ENCODE measurements around the gene ARPP21.

ARPP21 gene

DNA sequence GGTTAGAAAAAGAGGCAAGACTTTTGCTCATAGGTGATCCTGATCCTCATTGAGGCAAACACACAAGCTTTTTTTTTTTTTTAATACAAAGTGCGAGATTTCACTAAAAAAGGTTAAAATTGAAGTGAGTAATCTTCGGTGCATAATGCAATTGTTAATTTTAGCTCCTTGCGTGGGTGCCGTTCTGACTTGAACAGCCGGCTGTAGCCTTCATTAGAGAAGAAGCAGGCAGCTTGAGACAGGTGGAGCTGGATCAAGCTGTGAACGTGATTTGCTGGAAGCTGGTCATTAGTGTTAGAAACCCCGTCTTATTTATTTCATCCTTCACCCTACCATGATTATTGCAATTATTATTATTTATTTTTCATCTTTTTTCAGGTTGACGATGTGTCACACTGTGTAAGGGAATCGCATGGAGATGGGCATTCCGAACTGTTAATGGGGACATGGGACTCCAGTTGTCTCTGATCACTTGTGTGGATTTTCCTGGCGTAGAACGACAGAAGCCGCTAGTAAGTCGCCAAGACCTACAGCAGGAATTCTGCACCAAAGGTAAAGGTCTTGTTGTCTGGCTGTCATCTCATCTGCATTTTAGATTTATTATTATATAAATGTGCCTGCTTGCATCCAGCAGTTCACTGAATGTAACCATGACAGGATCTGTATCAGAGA, 40.2 kb downstream of the ARPP21 start:
- ChIA-PET POLR2A (ENCODE audit: low non-redundant PET) (no interaction called here), CTCF (no interaction called here)
- H3K27ac ChIP-seq: no peak overlapping the region
- TF ChIP-seq, protein P1, sequence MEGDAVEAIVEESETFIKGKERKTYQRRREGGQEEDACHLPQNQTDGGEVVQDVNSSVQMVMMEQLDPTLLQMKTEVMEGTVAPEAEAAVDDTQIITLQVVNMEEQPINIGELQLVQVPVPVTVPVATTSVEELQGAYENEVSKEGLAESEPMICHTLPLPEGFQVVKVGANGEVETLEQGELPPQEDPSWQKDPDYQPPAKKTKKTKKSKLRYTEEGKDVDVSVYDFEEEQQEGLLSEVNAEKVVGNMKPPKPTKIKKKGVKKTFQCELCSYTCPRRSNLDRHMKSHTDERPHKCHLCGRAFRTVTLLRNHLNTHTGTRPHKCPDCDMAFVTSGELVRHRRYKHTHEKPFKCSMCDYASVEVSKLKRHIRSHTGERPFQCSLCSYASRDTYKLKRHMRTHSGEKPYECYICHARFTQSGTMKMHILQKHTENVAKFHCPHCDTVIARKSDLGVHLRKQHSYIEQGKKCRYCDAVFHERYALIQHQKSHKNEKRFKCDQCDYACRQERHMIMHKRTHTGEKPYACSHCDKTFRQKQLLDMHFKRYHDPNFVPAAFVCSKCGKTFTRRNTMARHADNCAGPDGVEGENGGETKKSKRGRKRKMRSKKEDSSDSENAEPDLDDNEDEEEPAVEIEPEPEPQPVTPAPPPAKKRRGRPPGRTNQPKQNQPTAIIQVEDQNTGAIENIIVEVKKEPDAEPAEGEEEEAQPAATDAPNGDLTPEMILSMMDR (conservative IDR thresholded peaks at IDR 0.05; ENCODE audit: low read depth): no peak
- DNase-seq (ENCODE audit: low spot score): no peak

DNA sequence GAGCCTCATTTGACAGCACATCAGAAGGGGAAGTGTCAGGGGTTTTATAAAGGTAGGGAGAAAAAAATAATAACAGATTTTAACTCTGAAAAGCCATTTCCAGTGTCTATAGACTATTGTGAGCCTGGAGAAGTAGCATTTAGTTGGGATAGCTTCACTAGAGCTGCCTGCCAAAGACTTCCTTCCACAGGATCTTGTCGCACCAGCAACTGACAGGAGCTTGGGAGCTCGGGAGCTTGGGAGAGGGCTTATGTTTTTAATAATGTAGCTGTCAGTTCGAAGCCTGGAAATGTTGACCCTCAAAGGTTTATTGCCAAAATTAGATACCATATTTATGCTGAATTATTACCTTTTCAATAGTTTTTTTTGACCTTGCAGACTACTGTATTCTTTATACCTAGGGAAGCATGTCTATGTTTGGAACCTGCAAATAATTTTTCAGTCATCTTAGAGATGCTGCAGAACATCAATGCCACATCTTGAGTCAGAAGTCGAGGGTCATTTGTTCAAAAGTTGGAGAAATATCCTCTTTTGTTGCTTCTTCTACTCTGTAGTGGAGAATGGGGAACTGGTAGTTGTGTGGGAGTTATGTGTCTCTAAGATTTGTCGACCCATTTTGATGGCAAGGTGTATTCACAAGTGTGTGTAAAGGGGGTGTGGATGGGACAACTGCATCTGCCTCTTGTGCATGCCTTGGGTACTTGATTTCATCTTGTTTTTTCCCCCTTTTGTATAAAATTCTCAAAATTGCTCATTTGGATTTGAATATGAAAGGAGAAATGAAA, 41.7 kb downstream of the ARPP21 start:
- ChIA-PET CTCF (no interaction called here), POLR2A (ENCODE audit: low non-redundant PET) (no interaction called here)
- DNase-seq (ENCODE audit: low spot score): no peak
- TF ChIP-seq, protein P1 (conservative IDR thresholded peaks at IDR 0.05; ENCODE audit: low read depth): no peak
- no peak overlapping the region for H3K27ac ChIP-seq

DNA sequence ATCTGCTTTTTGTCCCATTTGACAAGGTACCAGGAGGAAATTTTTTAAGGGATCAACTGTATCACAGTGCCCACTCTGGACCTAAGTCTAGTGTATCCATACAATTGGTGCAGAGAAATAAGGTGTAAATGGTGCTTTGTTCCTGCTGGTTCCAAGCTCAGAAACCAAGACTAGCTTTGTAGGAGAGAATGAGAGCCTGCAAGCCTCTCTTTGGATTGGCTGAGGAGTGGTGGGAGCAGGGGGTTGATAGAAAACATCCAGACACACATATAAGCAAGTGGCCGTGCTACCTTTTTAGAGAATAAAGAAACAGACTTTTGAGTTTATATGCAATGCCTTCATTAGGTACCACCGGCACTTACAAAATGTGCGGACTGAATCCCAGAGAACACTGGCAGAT, 45.8 kb downstream of the ARPP21 start:
- ChIA-PET POLR2A (ENCODE audit: low non-redundant PET) (no interaction called here), CTCF (no interaction called here)
- H3K27ac ChIP-seq: no peak overlapping the region
- TF ChIP-seq, protein P1 (conservative IDR thresholded peaks at IDR 0.05; ENCODE audit: low read depth): no peak
- no peak for DNase-seq (ENCODE audit: low spot score)

DNA sequence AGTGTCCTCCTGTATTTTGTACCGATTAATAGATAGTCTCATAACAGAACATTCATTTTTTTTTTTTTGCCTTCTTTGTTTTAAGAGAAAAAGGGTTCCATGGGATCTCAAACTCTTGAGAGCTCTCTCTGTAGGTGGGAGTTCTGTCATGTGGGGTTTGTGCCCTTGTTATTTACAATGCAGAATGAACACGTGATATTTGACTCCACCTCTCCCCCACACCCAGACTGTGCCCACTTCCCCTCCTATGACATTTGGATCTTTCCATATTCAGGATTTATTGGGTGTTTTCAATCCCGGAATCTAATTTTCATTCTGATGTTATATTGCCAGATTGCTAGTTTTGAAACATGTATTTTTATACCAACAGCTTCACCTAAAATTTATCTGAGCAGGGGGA, 49.5 kb downstream of the ARPP21 start:
- TF ChIP-seq, protein P1 (conservative IDR thresholded peaks at IDR 0.05; ENCODE audit: low read depth): no peak
- no peak overlapping the region for H3K27ac ChIP-seq
- no peak for DNase-seq (ENCODE audit: low spot score)
- POLR2A ChIA-PET (ENCODE audit: low non-redundant PET): no interaction called here
- CTCF ChIA-PET: no interaction called here

DNA sequence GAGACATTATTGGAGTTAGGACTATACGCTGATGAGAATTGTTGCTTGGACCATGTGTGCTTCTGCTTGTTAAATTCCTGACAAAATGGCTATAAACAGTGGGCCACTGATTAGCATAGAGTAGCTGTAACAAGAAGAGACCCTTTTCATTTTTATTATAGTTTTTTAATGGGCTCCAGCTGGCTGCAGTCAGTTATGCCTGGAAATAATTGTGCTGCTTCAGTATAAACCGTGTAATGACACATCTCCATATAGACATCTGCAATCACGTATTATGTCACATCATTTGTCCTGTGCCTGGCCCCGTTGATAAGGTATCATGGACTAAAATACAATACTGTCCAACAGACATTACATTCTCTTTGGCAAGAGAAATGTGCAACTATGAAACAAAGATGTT, 50.9 kb downstream of the ARPP21 start:
- POLR2A ChIA-PET (ENCODE audit: low non-redundant PET): no interaction called here
- TF ChIP-seq, protein P1 (conservative IDR thresholded peaks at IDR 0.05; ENCODE audit: low read depth): no peak
- CTCF ChIA-PET: no interaction called here
- DNase-seq (ENCODE audit: low spot score): no peak
- no peak overlapping the region for H3K27ac ChIP-seq

DNA sequence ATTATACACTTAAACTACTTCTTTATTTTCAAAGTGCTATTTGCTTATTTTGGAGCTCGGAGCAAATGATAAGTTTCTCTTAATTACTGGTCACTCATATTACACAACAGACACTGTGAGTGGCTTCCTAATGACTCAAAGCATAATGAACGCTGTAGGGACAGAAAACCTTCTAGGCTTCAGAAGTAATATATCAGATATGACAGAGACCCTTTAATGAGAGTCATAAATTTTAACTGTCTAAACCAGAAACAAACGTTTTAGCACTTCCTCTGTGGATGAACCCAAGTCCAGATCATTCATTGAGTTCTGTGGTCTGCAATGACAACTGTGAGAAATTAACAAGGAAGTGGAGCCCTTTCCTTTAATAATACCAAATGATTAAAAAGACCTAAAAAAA, 66.6 kb downstream of the ARPP21 start:
- ChIA-PET POLR2A (ENCODE audit: low non-redundant PET) (no interaction called here), CTCF (interaction anchor here (0.7 kb wide), 1 partner anchor 1775 kb away, joined by 3 read pairs; no protein-coding TSS in a partner anchor)
- TF ChIP-seq, protein P1 (conservative IDR thresholded peaks at IDR 0.05; ENCODE audit: low read depth): no peak
- H3K27ac ChIP-seq: no peak overlapping the region
- DNase-seq (ENCODE audit: low spot score): no peak

Data from RWPE1 (cell line).